Caki2 (cell line): ENCODE measurements around the gene ITIH5. TPM values are rescaled to one million over a fixed set of nuclear protein-coding genes. Genes with fewer than 3 reads are reported as not detected.

Experiments
- DNase-seq: peaks from one replicate; pipeline ENCODE4 v3.0.0-alpha.2; 2015; ENCODE audit warnings: low read depth
- in situ Hi-C: cut with HindIII; loops from 2 replicates; pipeline ENCODE4 v1.10.0; 2016; ENCODE audit warnings: low sequenced_read_pairs, low pct_unique_long_range_greater_than_20kb, mixed read lengths
- total RNA-seq: library from RNA; depleted of rRNA; stranded (reverse); fragments of >200 nt; shearing (Covaris generic); gene quantifications from 2 replicates; pipeline ENCODE4 v1.2.3, GENCODE V29; 2014; ENCODE audit warnings: low replicate concordance

The ITIH5 gene
- total RNA-seq, 1 experiment from 2014 or later: not detected

- in situ Hi-C loops: no loop called here
- DNase-seq: no peak
These were observed 17.0 kb downstream of the ITIH5 start for GRCh38 chr10:7649673-7650300.

- DNase-seq: no peak
- in situ Hi-C loops: no loop called here
These were observed 19.6 kb downstream of the ITIH5 start for GRCh38 chr10:7647062-7647664.

GRCh38 chr10:7642491-7643011 is 24.2 kb downstream of the ITIH5 start:
- in situ Hi-C loops: no loop called here
- DNase-seq: no peak

GRCh38 chr10:7635408-7636125 is 31.2 kb downstream of the ITIH5 start:
- in situ Hi-C loops: no loop called here
- DNase-seq: no peak

- in situ Hi-C loops: no loop called here
- DNase-seq: no peak
These were observed 32.4 kb downstream of the ITIH5 start for GRCh38 chr10:7634142-7634894.

GRCh38 chr10:7626283-7626682 is 40.5 kb downstream of the ITIH5 start:
- in situ Hi-C loops: no loop called here
- no peak for DNase-seq

- in situ Hi-C loops: no loop called here
- no peak for DNase-seq
These were observed 40.9 kb downstream of the ITIH5 start for GRCh38 chr10:7625836-7626235.

GRCh38 chr10:7625009-7625408 is 41.8 kb downstream of the ITIH5 start:
- DNase-seq: no peak
- in situ Hi-C loops: no loop called here

GRCh38 chr10:7622969-7623368 is 43.8 kb downstream of the ITIH5 start:
- in situ Hi-C loops: no loop called here
- DNase-seq: no peak

GRCh38 chr10:7618461-7618860 is 48.3 kb downstream of the ITIH5 start:
- no peak for DNase-seq
- in situ Hi-C loops: no loop called here

- in situ Hi-C loops: no loop called here
- no peak for DNase-seq
These were observed 54.9 kb downstream of the ITIH5 start for GRCh38 chr10:7611909-7612308.

GRCh38 chr10:7610651-7611389 is 55.9 kb downstream of the ITIH5 start:
- DNase-seq: no peak
- in situ Hi-C loops: no loop called here

- in situ Hi-C loops: no loop called here
- no peak for DNase-seq
These were observed 56.7 kb downstream of the ITIH5 start for GRCh38 chr10:7610026-7610425.

GRCh38 chr10:7609556-7609955 is 57.2 kb downstream of the ITIH5 start:
- in situ Hi-C loops: no loop called here
- no peak for DNase-seq

GRCh38 chr10:7608001-7608400 is 58.8 kb downstream of the ITIH5 start:
- in situ Hi-C loops: no loop called here
- DNase-seq: no peak

- in situ Hi-C loops: no loop called here
- no peak for DNase-seq
These were observed 59.8 kb downstream of the ITIH5 start for GRCh38 chr10:7606951-7607404.

GRCh38 chr10:7605565-7606295 is 61.0 kb downstream of the ITIH5 start:
- in situ Hi-C loops: no loop called here
- DNase-seq: no peak
